Brain microvascular endothelial cell (primary cell): ENCODE results near the gene IMMP2L.

Experiments used
- DNase-seq: peaks from one replicate; pipeline ENCODE4 v3.0.0-alpha.2; 2020
- H3K27ac ChIP-seq: fragments of 250-450 bp; sonication (Bioruptor Pico); 2 replicates; pipeline ENCODE4 v1.5.1; 2020; ENCODE audit warnings: mild to moderate bottlenecking, moderate library complexity
- H3K27me3 ChIP-seq: fragments of 250-450 bp; sonication (Bioruptor Pico); replicated peaks from 2 replicates; pipeline ENCODE4 v1.5.1; 2020; ENCODE audit warnings: mild to moderate bottlenecking
- H3K36me3 ChIP-seq: fragments of 250-450 bp; sonication (Bioruptor Pico); replicated peaks from 2 replicates; pipeline ENCODE4 v1.5.1; 2020; ENCODE audit warnings: mild to moderate bottlenecking
- H3K4me3 ChIP-seq: 2 replicates; pipeline ENCODE4 v1.5.1; 2011; ENCODE audit warnings: low read depth, mild to moderate bottlenecking, control low read depth, low read length, moderate library complexity
- in situ Hi-C: cut with HindIII; loops from 2 replicates; pipeline ENCODE4 v1.10.0; 2017; ENCODE audit warnings: low sequenced_read_pairs, low pct_ligation_motif_present
- TF ChIP-seq, protein P1 (sequence below): IDR thresholded peaks from 2 replicates; pipeline ENCODE4 v1.5.1; 2011; ENCODE audit warnings: low read depth, mild to moderate bottlenecking, moderate library complexity, low read length, control low read depth, inconsistent platforms; ENCODE audit errors: missing control alignments

Gene IMMP2L

DNA sequence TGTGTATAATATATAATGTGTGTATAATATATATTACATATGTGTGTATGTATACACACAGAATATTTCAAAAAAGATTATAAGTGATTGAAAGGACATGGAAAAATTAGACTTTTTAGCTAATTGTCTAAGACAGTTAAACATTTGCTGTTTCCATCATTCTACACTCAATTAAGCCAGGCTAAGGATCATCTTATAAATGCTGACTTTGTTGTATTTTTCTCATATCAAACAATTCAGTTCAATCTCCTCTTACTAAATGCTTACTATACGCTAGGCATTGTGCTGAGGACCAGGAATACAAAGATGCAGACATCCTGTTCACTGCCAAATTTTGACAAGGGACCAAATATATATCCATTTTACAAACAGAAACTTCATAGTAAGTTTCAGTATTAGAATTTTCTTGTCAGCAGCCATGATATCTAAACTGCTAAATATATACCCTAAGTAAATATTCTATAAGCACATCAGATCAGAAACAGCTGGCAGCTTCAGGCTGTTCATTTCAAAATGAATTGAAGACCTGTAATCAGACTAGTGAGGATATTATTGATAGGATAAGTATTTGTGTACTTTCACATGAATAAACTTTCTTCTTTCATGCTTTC is 481.7 kb downstream of the IMMP2L start:
- H3K27ac ChIP-seq, result no peak overlapping the region
- TF ChIP-seq, protein P1, sequence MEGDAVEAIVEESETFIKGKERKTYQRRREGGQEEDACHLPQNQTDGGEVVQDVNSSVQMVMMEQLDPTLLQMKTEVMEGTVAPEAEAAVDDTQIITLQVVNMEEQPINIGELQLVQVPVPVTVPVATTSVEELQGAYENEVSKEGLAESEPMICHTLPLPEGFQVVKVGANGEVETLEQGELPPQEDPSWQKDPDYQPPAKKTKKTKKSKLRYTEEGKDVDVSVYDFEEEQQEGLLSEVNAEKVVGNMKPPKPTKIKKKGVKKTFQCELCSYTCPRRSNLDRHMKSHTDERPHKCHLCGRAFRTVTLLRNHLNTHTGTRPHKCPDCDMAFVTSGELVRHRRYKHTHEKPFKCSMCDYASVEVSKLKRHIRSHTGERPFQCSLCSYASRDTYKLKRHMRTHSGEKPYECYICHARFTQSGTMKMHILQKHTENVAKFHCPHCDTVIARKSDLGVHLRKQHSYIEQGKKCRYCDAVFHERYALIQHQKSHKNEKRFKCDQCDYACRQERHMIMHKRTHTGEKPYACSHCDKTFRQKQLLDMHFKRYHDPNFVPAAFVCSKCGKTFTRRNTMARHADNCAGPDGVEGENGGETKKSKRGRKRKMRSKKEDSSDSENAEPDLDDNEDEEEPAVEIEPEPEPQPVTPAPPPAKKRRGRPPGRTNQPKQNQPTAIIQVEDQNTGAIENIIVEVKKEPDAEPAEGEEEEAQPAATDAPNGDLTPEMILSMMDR, result no peak
- in situ Hi-C loops, result no loop called here

DNA sequence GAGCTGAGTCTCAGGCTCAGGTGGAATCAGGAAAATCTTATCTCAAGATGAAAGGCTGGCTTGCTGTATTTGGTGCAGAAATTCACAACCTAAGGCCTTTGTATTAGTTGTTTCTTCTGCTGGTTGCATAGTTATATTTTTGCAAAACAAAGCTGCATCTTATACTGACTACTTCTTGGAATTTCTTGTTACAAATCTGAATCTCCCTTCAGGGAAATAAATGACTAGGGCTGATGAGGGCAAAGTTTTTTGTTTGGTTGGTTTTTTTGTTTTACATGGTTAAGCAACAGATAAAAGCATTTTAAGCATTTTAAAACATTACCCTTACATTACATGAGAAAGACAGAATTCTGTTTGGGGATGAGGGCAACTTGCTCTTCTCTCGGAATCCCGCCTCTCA is 485.3 kb downstream of the IMMP2L start:
- in situ Hi-C loops, result no loop called here
- Histone ChIP-seq H3K27ac (no peak overlapping the region), H3K27me3 (no peaks in the 10 kb centered on the region), H3K4me3 (no peak overlapping the region), H3K36me3 (no peaks in the 10 kb centered on the region)
- DNase-seq, result no peak
- TF ChIP-seq, protein P1, result no peak

More for the DNA sequence above, 481.7 kb downstream of the IMMP2L start:
- H3K4me3 ChIP-seq, result no peak overlapping the region
- no peak for DNase-seq
- H3K27me3 ChIP-seq, result no peaks in the 10 kb centered on the region
- H3K36me3 ChIP-seq, result no peaks in the 10 kb centered on the region

DNA sequence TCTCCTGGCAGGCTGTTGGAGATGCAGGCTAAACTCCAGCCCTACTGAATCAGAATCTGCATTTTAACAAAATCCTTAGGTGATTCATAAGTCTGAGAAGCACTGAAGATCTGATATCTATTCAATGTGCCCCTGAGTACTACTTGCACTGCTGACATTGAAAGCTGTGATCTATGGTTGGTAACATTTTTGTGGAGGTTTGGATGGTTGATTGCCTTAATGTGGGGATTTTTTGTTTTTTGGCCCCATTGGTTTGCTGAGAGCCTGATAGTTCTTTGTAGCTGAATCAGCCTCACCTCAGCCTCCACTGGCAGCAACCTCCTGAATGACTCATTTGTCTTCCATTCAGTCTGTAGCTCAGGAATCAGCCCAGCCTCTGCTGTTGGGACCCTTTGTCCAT is 486.1 kb downstream of the IMMP2L start:
- in situ Hi-C loops, result no loop called here
- TF ChIP-seq, protein P1, result no peak
- DNase-seq, result peak; percentile 66
- Histone ChIP-seq H3K27ac (no peak overlapping the region), H3K36me3 (no peaks in the 10 kb centered on the region), H3K27me3 (no peaks in the 10 kb centered on the region), H3K4me3 (no peak overlapping the region)

DNA sequence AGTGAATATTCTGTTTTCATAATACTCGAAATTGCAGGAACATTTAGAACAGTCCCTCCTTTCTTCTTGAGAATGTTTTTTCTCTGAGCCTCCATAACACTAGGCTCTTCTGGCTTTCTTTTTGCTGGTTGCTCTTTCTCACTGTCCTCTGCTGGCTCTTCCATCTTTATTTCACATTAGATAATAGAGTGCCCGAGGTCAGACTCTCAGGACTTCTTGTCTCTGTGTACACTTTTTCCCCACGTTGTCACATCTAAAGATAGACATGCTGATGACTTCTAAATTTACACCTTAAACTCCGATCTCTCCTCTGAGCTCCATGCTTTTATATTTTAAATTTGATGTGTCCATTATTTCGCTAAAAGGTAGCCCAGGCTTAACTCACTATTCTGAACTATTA is 486.8 kb downstream of the IMMP2L start:
- no peaks in the 10 kb centered on the region for H3K36me3 ChIP-seq
- no peak overlapping the region for H3K27ac ChIP-seq
- no peaks in the 10 kb centered on the region for H3K27me3 ChIP-seq
- H3K4me3 ChIP-seq, result no peak overlapping the region
- in situ Hi-C loops, result no loop called here
- TF ChIP-seq, protein P1, result no peak
- no peak for DNase-seq

DNA sequence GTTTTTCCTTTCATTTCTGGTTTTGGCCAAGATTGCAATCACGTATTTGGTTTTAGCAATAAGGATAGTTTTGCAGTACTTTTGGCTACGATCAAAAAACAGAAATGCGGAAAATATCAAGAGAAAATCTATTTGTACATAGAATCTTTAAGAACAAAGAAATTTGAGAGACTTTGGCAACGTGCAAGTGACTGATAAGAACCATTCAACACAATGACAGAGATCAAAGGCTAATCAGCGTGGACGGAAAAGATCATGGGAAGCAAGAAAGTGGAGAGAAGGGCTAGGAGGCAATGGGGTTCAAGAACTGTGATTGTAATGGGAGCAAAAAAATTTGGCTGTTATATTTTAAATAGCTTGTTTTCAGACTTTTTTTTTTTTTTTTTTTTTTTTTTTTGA is 487.5 kb downstream of the IMMP2L start:
- H3K27ac ChIP-seq, result no peak overlapping the region
- H3K27me3 ChIP-seq, result no peaks in the 10 kb centered on the region
- no peak overlapping the region for H3K4me3 ChIP-seq
- TF ChIP-seq, protein P1, result no peak
- DNase-seq, result no peak
- in situ Hi-C loops, result no loop called here
- no peaks in the 10 kb centered on the region for H3K36me3 ChIP-seq
